ENCODE results near the gene OGFR. TPM values are rescaled to one million over a fixed set of nuclear protein-coding genes. Genes with fewer than 3 reads are reported as not detected.
"Not testable (repeated sequence)": the region's sequence is repeated elsewhere in the genome, so short reads cannot be mapped to it uniquely, and the experiment has no call there.

OGFR gene
- total RNA-seq, 1 donor: 39.1 TPM

GRCh38 chr20:62849431-62849830 is 44.8 kb downstream of the OGFR start:
- Histone ChIP-seq H3K79me2 (ENCODE audit: insufficient read depth, low read length) (no peaks in the 10 kb centered on the region), H3K4me3 (ENCODE audit: insufficient read depth, low read length) (no peak overlapping the region), H3K4me1 (ENCODE audit: insufficient read depth, low read length) (no peaks in the 10 kb centered on the region), H4K20me1 (ENCODE audit: insufficient read depth, low read length) (peaks cover 3% of the 10 kb centered on the region), H3K4me2 (ENCODE audit: insufficient read depth, low read length) (no peak overlapping the region), H3K9me3 (ENCODE audit: low read depth, low read length) (no peaks in the 10 kb centered on the region), H3K36me3 (ENCODE audit: insufficient read depth, low read length) (peaks cover 21% of the 10 kb centered on the region), H3K27me3 (ENCODE audit: insufficient read depth, low read length) (no peaks in the 10 kb centered on the region), H2AFZ (ENCODE audit: low read length) (no peak overlapping the region), H3K27ac (ENCODE audit: low read depth, low read length) (no peak overlapping the region)
- no peak for TF ChIP-seq CTCF (IDR thresholded peaks at IDR 0.05; ENCODE audit: extremely low read depth, low read depth, low read length)
- peak; percentile 38 for DNase-seq (ENCODE audit: insufficient read length, low spot score, missing footprints)

- peaks cover 2% of the 10 kb centered on the region for H4K20me1 ChIP-seq (ENCODE audit: insufficient read depth, low read length)
- no peaks in the 10 kb centered on the region for H3K27me3 ChIP-seq (ENCODE audit: insufficient read depth, low read length)
- no peaks in the 10 kb centered on the region for H3K9me3 ChIP-seq (ENCODE audit: low read depth, low read length)
- H3K27ac ChIP-seq (ENCODE audit: low read depth, low read length): no peak overlapping the region
- H3K36me3 ChIP-seq (ENCODE audit: insufficient read depth, low read length): peaks cover 30% of the 10 kb centered on the region
- no peak overlapping the region for H3K4me3 ChIP-seq (ENCODE audit: insufficient read depth, low read length)
- H3K4me2 ChIP-seq (ENCODE audit: insufficient read depth, low read length): no peak overlapping the region
- no peaks in the 10 kb centered on the region for H3K79me2 ChIP-seq (ENCODE audit: insufficient read depth, low read length)
- no peak overlapping the region for H2AFZ ChIP-seq (ENCODE audit: low read length)
- no peaks in the 10 kb centered on the region for H3K4me1 ChIP-seq (ENCODE audit: insufficient read depth, low read length)
- TF ChIP-seq CTCF (IDR thresholded peaks at IDR 0.05; ENCODE audit: extremely low read depth, low read depth, low read length): no peak
- peak; percentile 32 for DNase-seq (ENCODE audit: insufficient read length, low spot score, missing footprints)
Observed at GRCh38 chr20:62850333-62850974, 45.8 kb downstream of the OGFR start.

- TF ChIP-seq CTCF (IDR thresholded peaks at IDR 0.05; ENCODE audit: extremely low read depth, low read depth, low read length): no peak
- H3K79me2 ChIP-seq (ENCODE audit: insufficient read depth, low read length): peaks cover 6% of the 10 kb centered on the region
Observed at GRCh38 chr20:62852196-62852595, 47.6 kb downstream of the OGFR start.

GRCh38 chr20:62852841-62853240 is 48.2 kb downstream of the OGFR start:
- Histone ChIP-seq H3K4me1 (ENCODE audit: insufficient read depth, low read length) (no peaks in the 10 kb centered on the region), H3K79me2 (ENCODE audit: insufficient read depth, low read length) (peaks cover 6% of the 10 kb centered on the region), H3K4me2 (ENCODE audit: insufficient read depth, low read length) (no peak overlapping the region), H3K27me3 (ENCODE audit: insufficient read depth, low read length) (no peaks in the 10 kb centered on the region), H3K27ac (ENCODE audit: low read depth, low read length) (no peak overlapping the region), H3K36me3 (ENCODE audit: insufficient read depth, low read length) (peaks cover 38% of the 10 kb centered on the region), H4K20me1 (ENCODE audit: insufficient read depth, low read length) (no peaks in the 10 kb centered on the region), H2AFZ (ENCODE audit: low read length) (no peak overlapping the region), H3K9me3 (ENCODE audit: low read depth, low read length) (no peaks in the 10 kb centered on the region), H3K4me3 (ENCODE audit: insufficient read depth, low read length) (no peak overlapping the region)
- DNase-seq (ENCODE audit: insufficient read length, low spot score, missing footprints): no peak
- TF ChIP-seq CTCF (IDR thresholded peaks at IDR 0.05; ENCODE audit: extremely low read depth, low read depth, low read length): no peak

More at GRCh38 chr20:62852196-62852595, 47.6 kb downstream of the OGFR start:
- no peak overlapping the region for H3K27ac ChIP-seq (ENCODE audit: low read depth, low read length)
- no peaks in the 10 kb centered on the region for H3K27me3 ChIP-seq (ENCODE audit: insufficient read depth, low read length)
- H4K20me1 ChIP-seq (ENCODE audit: insufficient read depth, low read length): no peaks in the 10 kb centered on the region
- H2AFZ ChIP-seq (ENCODE audit: low read length): no peak overlapping the region
- H3K36me3 ChIP-seq (ENCODE audit: insufficient read depth, low read length): peaks cover 37% of the 10 kb centered on the region
- DNase-seq (ENCODE audit: insufficient read length, low spot score, missing footprints): no peak
- no peaks in the 10 kb centered on the region for H3K4me1 ChIP-seq (ENCODE audit: insufficient read depth, low read length)
- no peak overlapping the region for H3K4me3 ChIP-seq (ENCODE audit: insufficient read depth, low read length)
- H3K4me2 ChIP-seq (ENCODE audit: insufficient read depth, low read length): no peak overlapping the region
- H3K9me3 ChIP-seq (ENCODE audit: low read depth, low read length): no peaks in the 10 kb centered on the region

GRCh38 chr20:62853304-62853703 is 48.7 kb downstream of the OGFR start:
- not testable (repeated sequence) for H3K9me3 ChIP-seq (ENCODE audit: low read depth, low read length); H2AFZ ChIP-seq (ENCODE audit: low read length); H3K4me2 ChIP-seq (ENCODE audit: insufficient read depth, low read length); H3K79me2 ChIP-seq (ENCODE audit: insufficient read depth, low read length); H3K4me1 ChIP-seq (ENCODE audit: insufficient read depth, low read length); H3K4me3 ChIP-seq (ENCODE audit: insufficient read depth, low read length); H3K27me3 ChIP-seq (ENCODE audit: insufficient read depth, low read length); H3K27ac ChIP-seq (ENCODE audit: low read depth, low read length); H4K20me1 ChIP-seq (ENCODE audit: insufficient read depth, low read length)
- H3K36me3 ChIP-seq (ENCODE audit: insufficient read depth, low read length): peaks cover 42% of the 10 kb centered on the region
- peak; percentile 35 for DNase-seq (ENCODE audit: insufficient read length, low spot score, missing footprints)
